ENCODE measurements around the gene RNF40.

The RNF40 gene

GRCh38 chr16:30761928-30762902 lies at the start of gene RNF40, which contains the start of gene CFAP119:
Gene RNF40 (plus strand): TSS chr16:30762322. CDS start chr16:30762546, 224 bp downstream.
Gene CFAP119 (minus strand): TSS chr16:30762062. CDS start chr16:30761748, 314 bp downstream.
- peak; percentile 97 for DNase-seq

- no peak for DNase-seq
Measured at GRCh38 chr16:30715750-30716445, 46.2 kb upstream of the RNF40 start.

GRCh38 chr16:30720086-30720485 lies 42.0 kb upstream of the RNF40 start:
- DNase-seq = no peak

GRCh38 chr16:30720694-30721093 lies 41.4 kb upstream of the RNF40 start:
- DNase-seq = no peak

GRCh38 chr16:30721167-30721566 lies 41.0 kb upstream of the RNF40 start:
- no peak for DNase-seq

- no peak for DNase-seq
Measured at GRCh38 chr16:30721606-30722005, 40.5 kb upstream of the RNF40 start.

GRCh38 chr16:30722443-30722842 lies 39.7 kb upstream of the RNF40 start:
- DNase-seq = no peak

- no peak for DNase-seq
Measured at GRCh38 chr16:30722916-30723315, 39.2 kb upstream of the RNF40 start.

- DNase-seq = no peak
Measured at GRCh38 chr16:30723725-30724355, 38.3 kb upstream of the RNF40 start.

- no peak for DNase-seq
Measured at GRCh38 chr16:30724641-30725417, 37.3 kb upstream of the RNF40 start.

GRCh38 chr16:30725418-30725792 lies 36.7 kb upstream of the RNF40 start:
- DNase-seq = no peak

- DNase-seq = no peak
Measured at GRCh38 chr16:30728321-30728720, 33.8 kb upstream of the RNF40 start.

- no peak for DNase-seq
Measured at GRCh38 chr16:30728899-30729672, 33.0 kb upstream of the RNF40 start.

- DNase-seq = no peak
Measured at GRCh38 chr16:30731411-30731810, 30.7 kb upstream of the RNF40 start.

- no peak for DNase-seq
Measured at GRCh38 chr16:30736995-30737793, 24.9 kb upstream of the RNF40 start.

GRCh38 chr16:30737794-30738648 lies 24.1 kb upstream of the RNF40 start:
- no peak for DNase-seq

GRCh38 chr16:30738984-30739951 lies 22.9 kb upstream of the RNF40 start:
- DNase-seq = no peak

Data from T1000 (cell line).